Measurements from ENCODE around the gene AGPAT2. TPM values are rescaled to one million over a fixed set of nuclear protein-coding genes. Genes with fewer than 3 reads are reported as not detected.
A peak's percentile ranks its signal among the peaks of the same experiment; 100 is the strongest.

The AGPAT2 gene
- total and polyA plus RNA-seq, 9 donors = 11.3 to 22.2 (median 14.5) TPM

DNA sequence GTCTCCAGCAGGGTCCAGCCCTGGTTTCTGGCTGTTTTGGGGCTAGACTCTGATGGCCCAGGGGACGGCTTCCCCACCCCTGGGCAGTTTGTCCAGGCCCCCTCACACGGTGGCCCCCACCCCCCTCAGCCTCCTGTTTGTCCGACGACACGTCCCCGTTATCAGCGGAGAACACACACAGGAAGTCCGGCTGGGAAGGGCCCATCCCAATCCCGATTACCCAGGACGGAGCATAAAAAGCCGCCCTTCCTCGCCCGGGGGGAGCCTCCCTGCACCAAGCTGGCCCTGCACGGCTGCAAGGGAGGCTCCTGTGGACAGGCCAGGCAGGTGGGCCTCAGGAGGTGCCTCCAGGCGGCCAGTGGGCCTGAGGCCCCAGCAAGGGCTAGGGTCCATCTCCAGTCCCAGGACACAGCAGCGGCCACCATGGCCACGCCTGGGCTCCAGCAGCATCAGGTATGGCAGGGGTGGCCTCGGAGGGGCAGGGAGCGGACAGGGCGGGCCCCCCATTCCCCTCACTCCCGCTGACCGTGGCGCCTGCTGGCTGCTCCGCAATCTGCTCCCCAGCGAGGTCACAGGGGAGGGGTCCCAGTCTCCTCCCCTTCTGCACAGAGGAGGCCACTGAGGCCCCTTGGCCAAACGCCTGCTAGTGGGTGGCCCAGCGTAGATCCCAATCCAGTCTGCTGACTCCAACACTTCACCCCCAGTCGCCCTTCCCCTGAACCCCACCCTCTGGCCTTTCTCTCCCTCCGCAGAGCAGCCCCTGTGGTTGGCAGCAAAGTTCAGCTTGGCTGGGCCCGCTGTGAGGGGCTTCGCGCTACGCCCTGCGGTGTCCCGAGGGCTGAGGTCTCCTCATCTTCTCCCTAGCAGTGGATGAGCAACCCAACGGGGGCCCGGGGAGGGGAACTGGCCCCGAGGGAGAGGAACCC, 24.3 kb downstream of the AGPAT2 start, which contains the start of gene EGFL7:
Gene EGFL7 (plus strand): TSS at position 261 of the 926 bp plus-strand sequence. CDS start 5,367 bp downstream, outside the sequence.
- DNase-seq = no peak
- H3K36me3 ChIP-seq (ENCODE audit: control insufficient read depth, insufficient read depth, low read length) = peaks cover 4% of the 10 kb centered on the region
- H3K27ac ChIP-seq (ENCODE audit: low read length) = peak within 1 kb of the TSS; percentile 69
- H3K9me3 ChIP-seq (replicated peaks; ENCODE audit: control insufficient read depth, low read depth, low read length) = no peaks in the 10 kb centered on the region
- WGBS (ENCODE audit: insufficient coverage) = 50% methylated on average over 21 of the region's 38 CpGs
- H3K4me1 ChIP-seq (ENCODE audit: control insufficient read depth, insufficient read depth, low read length) = peaks cover 27% of the 10 kb centered on the region
- H3K4me3 ChIP-seq (ENCODE audit: low read length) = peak within 1 kb of the TSS; percentile 49
- H3K27me3 ChIP-seq (ENCODE audit: control insufficient read depth, insufficient read depth, low read length) = peaks cover 20% of the 10 kb centered on the region

DNA sequence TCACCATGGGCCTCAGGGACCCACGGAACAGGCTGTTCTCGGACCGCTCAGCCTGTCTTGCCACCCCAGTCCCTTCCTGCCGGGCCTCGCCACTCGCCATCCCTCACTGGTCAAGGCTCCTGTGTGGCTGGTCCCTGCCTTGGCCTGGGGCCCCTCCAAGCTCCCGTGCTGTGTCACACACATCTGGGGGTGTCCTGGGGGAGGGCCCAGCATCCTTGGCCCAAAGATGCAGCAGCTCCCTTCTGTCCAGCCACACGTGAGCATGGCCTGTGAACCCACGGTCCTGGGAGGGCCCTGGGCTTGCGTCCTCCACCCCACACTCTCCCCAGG, 25.0 kb downstream of the AGPAT2 start:
- DNase-seq = no peak
- peak overlapping the region; percentile 49 for H3K4me3 ChIP-seq (ENCODE audit: low read length)
- peaks cover 26% of the 10 kb centered on the region for H3K27me3 ChIP-seq (ENCODE audit: control insufficient read depth, insufficient read depth, low read length)
- 47% methylated on average over 9 of the region's 10 CpGs for WGBS (ENCODE audit: insufficient coverage)
- peaks cover 4% of the 10 kb centered on the region for H3K36me3 ChIP-seq (ENCODE audit: control insufficient read depth, insufficient read depth, low read length)
- H3K4me1 ChIP-seq (ENCODE audit: control insufficient read depth, insufficient read depth, low read length) = peaks cover 25% of the 10 kb centered on the region
- H3K27ac ChIP-seq (ENCODE audit: low read length) = peak overlapping the region; percentile 69
- H3K9me3 ChIP-seq (replicated peaks; ENCODE audit: control insufficient read depth, low read depth, low read length) = no peaks in the 10 kb centered on the region

GRCh38 chr9:136661641-136662325, 25.5 kb downstream of the AGPAT2 start:
- Histone ChIP-seq H3K4me3 (ENCODE audit: low read length) (no peak overlapping the region), H3K36me3 (ENCODE audit: control insufficient read depth, insufficient read depth, low read length) (peaks cover 4% of the 10 kb centered on the region), H3K27ac (ENCODE audit: low read length) (peak overlapping the region; percentile 69), H3K9me3 (replicated peaks; ENCODE audit: control insufficient read depth, low read depth, low read length) (no peaks in the 10 kb centered on the region), H3K4me1 (ENCODE audit: control insufficient read depth, insufficient read depth, low read length) (peaks cover 24% of the 10 kb centered on the region), H3K27me3 (ENCODE audit: control insufficient read depth, insufficient read depth, low read length) (peaks cover 29% of the 10 kb centered on the region)
- WGBS (ENCODE audit: insufficient coverage) = 84% methylated on average over 7 of the region's 22 CpGs
- no peak for DNase-seq

- H3K4me3 ChIP-seq (ENCODE audit: low read length) = no peak overlapping the region
- H3K36me3 ChIP-seq (ENCODE audit: control insufficient read depth, insufficient read depth, low read length) = peaks cover 4% of the 10 kb centered on the region
- peaks cover 29% of the 10 kb centered on the region for H3K27me3 ChIP-seq (ENCODE audit: control insufficient read depth, insufficient read depth, low read length)
- H3K9me3 ChIP-seq (replicated peaks; ENCODE audit: control insufficient read depth, low read depth, low read length) = no peaks in the 10 kb centered on the region
- WGBS (ENCODE audit: insufficient coverage) = 81% methylated on average over 12 of the region's 13 CpGs
- no peak for DNase-seq
- peaks cover 26% of the 10 kb centered on the region for H3K4me1 ChIP-seq (ENCODE audit: control insufficient read depth, insufficient read depth, low read length)
- peak overlapping the region; percentile 29 for H3K27ac ChIP-seq (ENCODE audit: low read length)
Observed at GRCh38 chr9:136660971-136661550, 26.2 kb downstream of the AGPAT2 start.

- H3K27me3 ChIP-seq (ENCODE audit: control insufficient read depth, insufficient read depth, low read length) = peaks cover 29% of the 10 kb centered on the region
- no peak overlapping the region for H3K4me3 ChIP-seq (ENCODE audit: low read length)
- peaks cover 33% of the 10 kb centered on the region for H3K4me1 ChIP-seq (ENCODE audit: control insufficient read depth, insufficient read depth, low read length)
Observed at GRCh38 chr9:136659861-136660784, 27.1 kb downstream of the AGPAT2 start.

GRCh38 chr9:136658849-136659535, 28.3 kb downstream of the AGPAT2 start:
- peaks cover 4% of the 10 kb centered on the region for H3K36me3 ChIP-seq (ENCODE audit: control insufficient read depth, insufficient read depth, low read length)
- WGBS (ENCODE audit: insufficient coverage) = 44% methylated on average over 33 of the region's 37 CpGs
- no peak for DNase-seq
- no peaks in the 10 kb centered on the region for H3K9me3 ChIP-seq (replicated peaks; ENCODE audit: control insufficient read depth, low read depth, low read length)
- peaks cover 33% of the 10 kb centered on the region for H3K4me1 ChIP-seq (ENCODE audit: control insufficient read depth, insufficient read depth, low read length)
- no peak overlapping the region for H3K4me3 ChIP-seq (ENCODE audit: low read length)
- peak overlapping the region; percentile 71 for H3K27ac ChIP-seq (ENCODE audit: low read length)
- H3K27me3 ChIP-seq (ENCODE audit: control insufficient read depth, insufficient read depth, low read length) = peaks cover 27% of the 10 kb centered on the region

More at GRCh38 chr9:136659861-136660784, 27.1 kb downstream of the AGPAT2 start:
- peak overlapping the region; percentile 71 for H3K27ac ChIP-seq (ENCODE audit: low read length)
- H3K36me3 ChIP-seq (ENCODE audit: control insufficient read depth, insufficient read depth, low read length) = peaks cover 4% of the 10 kb centered on the region
- no peak for DNase-seq
- H3K9me3 ChIP-seq (replicated peaks; ENCODE audit: control insufficient read depth, low read depth, low read length) = no peaks in the 10 kb centered on the region
- 56% methylated on average over 9 of the region's 21 CpGs for WGBS (ENCODE audit: insufficient coverage)

- H3K9me3 ChIP-seq (replicated peaks; ENCODE audit: control insufficient read depth, low read depth, low read length) = no peaks in the 10 kb centered on the region
- peaks cover 33% of the 10 kb centered on the region for H3K4me1 ChIP-seq (ENCODE audit: control insufficient read depth, insufficient read depth, low read length)
- DNase-seq = peak; percentile 6
- peak overlapping the region; percentile 71 for H3K27ac ChIP-seq (ENCODE audit: low read length)
- 89% methylated on average over 27 of the region's 31 CpGs for WGBS (ENCODE audit: insufficient coverage)
- peaks cover 29% of the 10 kb centered on the region for H3K27me3 ChIP-seq (ENCODE audit: control insufficient read depth, insufficient read depth, low read length)
- no peak overlapping the region for H3K4me3 ChIP-seq (ENCODE audit: low read length)
- no peaks in the 10 kb centered on the region for H3K36me3 ChIP-seq (ENCODE audit: control insufficient read depth, insufficient read depth, low read length)
Observed at GRCh38 chr9:136657974-136658848, 29.0 kb downstream of the AGPAT2 start.

DNA sequence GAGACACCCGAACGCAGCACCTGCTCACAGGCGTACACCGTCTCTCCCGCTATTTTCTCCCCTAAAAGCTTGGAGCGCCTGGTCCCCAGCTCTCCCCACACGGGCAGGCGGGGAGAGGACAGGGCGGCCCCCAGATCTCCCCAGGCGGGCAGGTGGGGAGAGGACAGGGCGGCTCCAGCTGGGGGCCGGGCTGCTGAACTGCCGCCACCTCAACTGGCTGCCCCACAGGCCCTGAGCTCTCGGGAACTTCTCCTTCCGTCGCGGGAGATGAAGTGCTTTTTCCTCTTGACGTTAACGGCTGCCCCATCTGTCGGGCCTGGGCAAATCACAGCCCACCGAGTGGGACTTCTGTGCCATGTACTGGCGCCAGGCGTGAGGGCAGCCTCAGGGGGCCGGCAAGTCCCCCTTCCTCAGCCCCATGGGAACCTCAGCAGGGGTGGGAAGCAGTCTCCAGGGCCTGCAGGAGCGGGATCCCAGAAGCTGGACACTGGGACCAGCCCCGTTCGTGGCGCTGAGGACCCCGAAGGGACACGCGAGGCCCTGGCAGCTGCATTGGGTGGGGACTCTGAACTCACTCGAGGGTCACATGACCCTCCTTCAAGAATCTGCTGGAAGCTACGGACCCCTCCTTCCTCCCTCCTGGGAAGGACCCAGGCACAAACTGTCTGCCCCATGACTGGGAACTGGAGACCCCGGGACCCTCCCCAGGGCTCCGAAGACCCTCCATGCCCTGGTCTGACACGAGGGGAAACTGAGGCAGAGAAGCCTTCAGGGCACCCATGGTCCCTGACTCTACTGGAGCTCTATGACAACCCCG, 30.3 kb downstream of the AGPAT2 start:
- Histone ChIP-seq H3K27ac (ENCODE audit: low read length) (peak overlapping the region; percentile 92), H3K4me3 (ENCODE audit: low read length) (no peak overlapping the region), H3K9me3 (replicated peaks; ENCODE audit: control insufficient read depth, low read depth, low read length) (no peaks in the 10 kb centered on the region), H3K36me3 (ENCODE audit: control insufficient read depth, insufficient read depth, low read length) (no peaks in the 10 kb centered on the region), H3K4me1 (ENCODE audit: control insufficient read depth, insufficient read depth, low read length) (peaks cover 33% of the 10 kb centered on the region), H3K27me3 (ENCODE audit: control insufficient read depth, insufficient read depth, low read length) (peaks cover 28% of the 10 kb centered on the region)
- 55% methylated on average over 36 of the region's 37 CpGs for WGBS (ENCODE audit: insufficient coverage)
- DNase-seq = peak; percentile 45

Data from muscle of leg (tissue), 11 donors.